SK-N-MC (cell line): ENCODE data around the gene CDC37.

Experiments
- DNase-seq: peaks from one replicate; pipeline ENCODE4 v3.0.0-alpha.2; 2011; ENCODE audit warnings: low read depth, low spot score
- H3K27ac ChIP-seq: fragments of 200-600 bp; sonication (generic); 2 replicates; pipeline ENCODE4 v1.5.1; 2016; ENCODE audit warnings: mixed run types
- H3K36me3 ChIP-seq: fragments of 200-600 bp; sonication (generic); 2 replicates; pipeline ENCODE4 v1.6.1; 2017; ENCODE audit warnings: antibody characterized with exemption, low read length, mixed read lengths; ENCODE audit not compliant: insufficient read depth
- H3K4me3 ChIP-seq: fragments of 200-600 bp; sonication (generic); 2 replicates; pipeline ENCODE4 v1.5.1; 2016
- H3K9ac ChIP-seq: fragments of 200-600 bp; sonication (generic); 2 replicates; pipeline ENCODE4 v1.8.0; 2017; ENCODE audit warnings: mixed run types, mixed read lengths; ENCODE audit not compliant: insufficient read length
- H3K9me3 ChIP-seq: fragments of 200-600 bp; sonication (generic); 2 replicates; pipeline ENCODE4 v1.6.1; 2017; ENCODE audit warnings: low read depth, mild to moderate bottlenecking, antibody characterized with exemption, low read length, moderate library complexity, mixed read lengths
- EZH2 ChIP-seq: fragments of 200-600 bp; sonication (generic); IDR thresholded peaks from one replicate; pipeline ENCODE4 v1.6.1; 2017; ENCODE audit warnings: antibody characterized with exemption
- FOXP2 ChIP-seq: optimal IDR thresholded peaks from 2 replicates; pipeline ENCODE3; 2011; ENCODE audit warnings: mild to moderate bottlenecking, moderate library complexity; ENCODE audit not compliant: insufficient read depth; ENCODE audit errors: extremely low read length, control extremely low read depth
- POLR2AphosphoS5 ChIP-seq: IDR thresholded peaks from 2 replicates; pipeline ENCODE4 v1.6.1; 2012; ENCODE audit warnings: mild to moderate bottlenecking, low read depth, low read length, borderline replicate concordance

Gene CDC37

GRCh38 chr19:10356431-10356830 lies 46.9 kb downstream of the CDC37 start:
- DNase-seq, result no peak
- H3K9me3 ChIP-seq, result no peaks in the 10 kb centered on the region
- no peak overlapping the region for H3K4me3 ChIP-seq
- TF ChIP-seq FOXP2, result no peak
- TF ChIP-seq POLR2AphosphoS5, result no peak
- no peak for TF ChIP-seq EZH2
- H3K36me3 ChIP-seq, result peaks cover 19% of the 10 kb centered on the region; the same call in 1 of the 2 replicates
- no peak overlapping the region for H3K9ac ChIP-seq
- H3K27ac ChIP-seq, result no peak overlapping the region

DNA sequence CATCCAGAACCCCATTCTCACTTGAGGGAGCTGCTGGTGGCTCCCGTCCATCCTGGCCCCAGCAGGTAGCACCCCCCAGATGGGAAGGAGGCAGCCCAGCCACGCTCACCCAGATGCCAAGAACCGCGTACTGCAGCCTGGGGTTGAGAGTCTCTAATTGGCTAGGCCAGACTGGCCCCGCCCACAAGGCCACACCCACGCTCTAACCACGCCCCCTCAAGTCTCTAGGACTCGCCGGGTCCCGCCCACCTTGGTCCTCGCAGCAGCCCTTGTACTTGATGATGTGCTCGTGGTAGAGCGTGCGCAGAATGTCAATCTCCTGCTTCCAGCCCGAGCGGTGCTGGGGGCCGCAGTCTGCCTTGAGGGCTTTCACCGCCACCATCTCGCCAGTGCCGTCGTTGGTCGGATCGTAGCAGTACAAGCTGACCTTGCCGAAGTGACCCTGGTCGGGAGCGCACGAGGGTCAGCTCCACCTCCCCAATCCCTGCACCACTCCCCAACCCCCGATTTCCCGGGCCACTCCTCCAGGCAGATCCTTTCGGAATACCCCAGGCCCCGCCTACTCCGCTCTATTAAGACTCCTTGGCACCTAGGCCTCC lies 49.5 kb downstream of the CDC37 start:
- Histone ChIP-seq H3K9ac (no peak overlapping the region), H3K9me3 (no peaks in the 10 kb centered on the region), H3K36me3 (peaks cover 19% of the 10 kb centered on the region; the same call in 1 of the 2 replicates), H3K4me3 (no peak overlapping the region), H3K27ac (no peak overlapping the region)
- TF ChIP-seq POLR2AphosphoS5 (no peak), FOXP2 (no peak), EZH2 (no peak)
- DNase-seq, result no peak

DNA sequence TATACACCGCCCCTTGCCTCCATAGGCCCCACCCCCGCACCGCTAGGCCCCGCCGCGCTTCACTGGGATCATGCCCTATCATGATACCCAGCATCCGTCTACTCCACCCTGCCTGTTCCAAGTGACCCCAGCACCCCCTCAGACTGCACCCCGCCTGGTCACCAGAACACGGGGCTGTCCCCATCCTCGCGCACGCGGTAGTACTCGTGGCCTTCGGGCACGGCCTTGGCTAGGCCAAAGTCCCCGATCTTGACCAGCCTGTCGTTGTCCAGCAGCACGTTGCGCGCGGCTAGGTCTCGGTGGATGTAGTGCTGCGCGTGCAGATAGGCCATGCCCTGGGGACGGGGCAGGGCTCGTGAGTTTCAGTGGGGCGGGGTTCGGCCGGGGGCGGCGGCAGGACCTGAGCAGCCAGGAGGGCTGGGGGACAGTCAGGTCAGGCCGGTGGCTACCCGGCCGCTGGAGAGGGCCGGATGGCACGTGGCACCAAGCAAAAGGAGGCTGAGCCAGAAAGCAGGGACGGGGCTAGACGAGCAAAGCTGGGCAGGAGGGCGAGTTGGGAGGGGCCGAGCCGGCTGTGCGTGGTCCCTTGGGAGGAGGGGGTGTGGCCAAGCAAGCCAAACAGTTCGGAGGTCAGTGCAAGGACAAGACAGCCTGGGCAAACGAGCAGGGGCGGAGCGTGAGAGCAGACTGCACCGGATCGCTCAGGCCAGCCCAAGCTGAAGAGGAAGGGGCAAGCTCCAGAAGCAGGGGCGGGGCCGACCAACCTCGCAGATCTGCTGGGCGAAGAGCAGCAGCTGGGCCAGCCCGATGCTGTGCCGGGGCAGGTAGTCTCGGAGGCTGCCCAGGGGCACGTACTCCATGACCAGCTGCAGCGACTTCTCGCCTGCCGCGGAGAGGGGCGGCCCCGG lies 50.3 kb downstream of the CDC37 start:
- Histone ChIP-seq H3K9ac (no peak overlapping the region), H3K27ac (no peak overlapping the region), H3K4me3 (no peak overlapping the region), H3K9me3 (no peaks in the 10 kb centered on the region), H3K36me3 (peaks cover 19% of the 10 kb centered on the region; the same call in 1 of the 2 replicates)
- TF ChIP-seq FOXP2, result no peak
- TF ChIP-seq EZH2, result no peak
- DNase-seq, result no peak

- DNase-seq, result no peak
- H3K27ac ChIP-seq, result no peak overlapping the region
- TF ChIP-seq POLR2AphosphoS5 (no peak), FOXP2 (no peak), EZH2 (no peak)
These were observed 56.8 kb downstream of the CDC37 start for GRCh38 chr19:10346509-10346908.

GRCh38 chr19:10344780-10345179 lies 58.6 kb downstream of the CDC37 start:
- no peak overlapping the region for H3K4me3 ChIP-seq
- TF ChIP-seq EZH2, result no peak
- no peak for TF ChIP-seq POLR2AphosphoS5
- no peak for TF ChIP-seq FOXP2
- DNase-seq, result no peak
- H3K9me3 ChIP-seq, result no peaks in the 10 kb centered on the region
- H3K36me3 ChIP-seq, result no peaks in the 10 kb centered on the region
- H3K9ac ChIP-seq, result no peak overlapping the region
- H3K27ac ChIP-seq, result no peak overlapping the region

More at GRCh38 chr19:10346509-10346908, 56.8 kb downstream of the CDC37 start:
- Histone ChIP-seq H3K4me3 (no peak overlapping the region), H3K9me3 (no peaks in the 10 kb centered on the region), H3K9ac (no peak overlapping the region), H3K36me3 (no peaks in the 10 kb centered on the region)

DNA sequence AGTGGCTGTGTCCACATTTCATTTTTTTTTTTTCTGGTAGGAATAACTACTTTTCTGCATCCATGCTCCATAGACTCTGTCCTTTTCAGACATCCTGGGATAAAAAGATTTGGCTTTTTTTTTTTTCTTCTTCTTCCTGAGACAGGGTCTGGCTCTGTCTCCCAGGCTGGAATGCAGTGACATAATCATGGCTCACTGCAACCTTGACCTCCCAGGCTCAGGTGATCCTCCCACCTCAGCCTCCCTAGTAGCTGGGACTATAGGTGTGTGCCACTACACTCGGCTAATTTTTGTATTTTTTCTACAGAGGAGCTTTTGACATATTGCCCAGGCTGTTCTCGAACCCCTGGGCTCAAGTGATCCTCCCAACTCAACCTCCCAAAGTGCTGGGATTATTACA lies 59.8 kb downstream of the CDC37 start:
- Histone ChIP-seq H3K9ac (no peak overlapping the region), H3K36me3 (no peaks in the 10 kb centered on the region), H3K4me3 (no peak overlapping the region), H3K9me3 (no peaks in the 10 kb centered on the region), H3K27ac (no peak overlapping the region)
- no peak for DNase-seq
- TF ChIP-seq POLR2AphosphoS5 (no peak), FOXP2 (no peak), EZH2 (no peak)
